Loucy (cell line): Measurements from ENCODE around the gene KCNMA1.

Experiments
- H2AFZ ChIP-seq: fragments of 200-600 bp; sonication (generic); 2 replicates; pipeline ENCODE4 v1.6.0; 2016; ENCODE audit warnings: antibody characterized with exemption, mild to moderate bottlenecking, low read length, moderate library complexity
- H3F3A ChIP-seq: fragments of 200-600 bp; 2 replicates; pipeline ENCODE4 v1.6.0; 2016; ENCODE audit warnings: antibody characterized with exemption, low read depth, mild to moderate bottlenecking
- H3K27me3 ChIP-seq: fragments of 200-600 bp; sonication (generic); 2 replicates; pipeline ENCODE4 v1.6.1; 2014; ENCODE audit warnings: low read length, mild to moderate bottlenecking; ENCODE audit not compliant: insufficient read depth, poor library complexity, severe bottlenecking
- H3K36me3 ChIP-seq: fragments of 200-600 bp; sonication (generic); 2 replicates; pipeline ENCODE4 v1.6.1; 2016; ENCODE audit warnings: low read length; ENCODE audit not compliant: insufficient read depth
- H3K4me1 ChIP-seq: fragments of 200-600 bp; sonication (generic); 2 replicates; pipeline ENCODE4 v1.5.1; 2014; ENCODE audit warnings: low read length, mild to moderate bottlenecking; ENCODE audit not compliant: insufficient read depth, poor library complexity, severe bottlenecking
- H3K4me2 ChIP-seq: fragments of 200-600 bp; sonication (generic); 2 replicates; pipeline ENCODE4 v1.6.0; 2014; ENCODE audit warnings: antibody characterized with exemption, low read length, low read depth, mild to moderate bottlenecking; ENCODE audit not compliant: poor library complexity, severe bottlenecking
- H3K4me3 ChIP-seq: fragments of 200-600 bp; sonication (generic); 2 replicates; pipeline ENCODE4 v1.5.1; 2014; ENCODE audit warnings: low read length, mild to moderate bottlenecking, mixed read lengths; ENCODE audit not compliant: poor library complexity, severe bottlenecking
- H3K79me2 ChIP-seq: fragments of 200-600 bp; sonication (generic); 2 replicates; pipeline ENCODE4 v1.6.1; 2014; ENCODE audit warnings: low read length; ENCODE audit not compliant: insufficient read depth
- H3K9ac ChIP-seq: fragments of 200-600 bp; sonication (generic); 2 replicates; pipeline ENCODE4 v1.6.0; 2014; ENCODE audit warnings: mild to moderate bottlenecking, low read depth, low read length, moderate library complexity; ENCODE audit not compliant: poor library complexity, severe bottlenecking
- H3K9me2 ChIP-seq: fragments of 200-600 bp; sonication (generic); replicated peaks from 2 replicates; pipeline ENCODE4 v1.6.1; 2016; ENCODE audit warnings: low read depth, low read length, mixed read lengths
- H3K9me3 ChIP-seq: fragments of 200-600 bp; sonication (generic); 2 replicates; pipeline ENCODE4 v1.6.1; 2014; ENCODE audit warnings: mild to moderate bottlenecking, antibody characterized with exemption, low read length, low read depth; ENCODE audit not compliant: insufficient read depth
- H4K20me1 ChIP-seq: fragments of 200-600 bp; sonication (generic); 2 replicates; pipeline ENCODE4 v1.6.0; 2014; ENCODE audit warnings: antibody characterized with exemption, low read length, mild to moderate bottlenecking; ENCODE audit not compliant: insufficient read depth, poor library complexity, severe bottlenecking
- EZH2phosphoT487 ChIP-seq: fragments of 200-600 bp; IDR thresholded peaks from 2 replicates; pipeline ENCODE4 v1.6.1; 2018; ENCODE audit warnings: antibody characterized with exemption, mild to moderate bottlenecking, moderate library complexity, borderline replicate concordance
- TF ChIP-seq, protein P1 (sequence below): fragments of 200-600 bp; sonication (generic); conservative IDR thresholded peaks from 2 replicates; pipeline ENCODE4 v1.5.1; 2014; ENCODE audit warnings: mild to moderate bottlenecking, antibody characterized with exemption, low read length

Gene KCNMA1

DNA sequence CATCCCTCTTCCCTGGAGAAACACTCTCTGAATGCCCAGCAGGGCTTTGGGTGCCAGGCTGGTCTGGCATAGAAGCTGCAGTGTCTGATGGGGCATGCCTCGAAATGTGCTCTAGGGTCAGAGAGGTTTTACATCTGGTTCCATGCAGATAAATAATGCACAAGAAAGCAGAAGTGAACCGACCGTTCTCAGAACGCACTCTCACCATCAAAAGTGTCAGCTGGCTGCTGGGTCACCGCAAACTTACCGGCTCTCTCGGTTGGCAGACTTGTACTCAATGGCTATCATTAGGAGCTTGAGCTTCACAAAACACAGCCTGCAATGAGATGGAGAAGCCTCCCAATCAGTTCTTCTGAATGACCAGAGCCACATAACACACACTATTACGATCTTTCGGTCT is 610.0 kb downstream of the KCNMA1 start:
- no peaks in the 10 kb centered on the region for H3K27me3 ChIP-seq
- no peaks in the 10 kb centered on the region for H3K79me2 ChIP-seq
- no peak overlapping the region for H3K9ac ChIP-seq
- H3K9me2 ChIP-seq: no peaks in the 10 kb centered on the region
- H3K36me3 ChIP-seq: no peaks in the 10 kb centered on the region
- H3K4me1 ChIP-seq: peaks cover 39% of the 10 kb centered on the region
- no peaks in the 10 kb centered on the region for H4K20me1 ChIP-seq
- H3K4me2 ChIP-seq: no peak overlapping the region
- H3F3A ChIP-seq: no peaks in the 10 kb centered on the region
- H3K4me3 ChIP-seq: no peak overlapping the region
- no peaks in the 10 kb centered on the region for H3K9me3 ChIP-seq
- no peak overlapping the region for H2AFZ ChIP-seq
- TF ChIP-seq EZH2phosphoT487: no peak
- TF ChIP-seq, protein P1, sequence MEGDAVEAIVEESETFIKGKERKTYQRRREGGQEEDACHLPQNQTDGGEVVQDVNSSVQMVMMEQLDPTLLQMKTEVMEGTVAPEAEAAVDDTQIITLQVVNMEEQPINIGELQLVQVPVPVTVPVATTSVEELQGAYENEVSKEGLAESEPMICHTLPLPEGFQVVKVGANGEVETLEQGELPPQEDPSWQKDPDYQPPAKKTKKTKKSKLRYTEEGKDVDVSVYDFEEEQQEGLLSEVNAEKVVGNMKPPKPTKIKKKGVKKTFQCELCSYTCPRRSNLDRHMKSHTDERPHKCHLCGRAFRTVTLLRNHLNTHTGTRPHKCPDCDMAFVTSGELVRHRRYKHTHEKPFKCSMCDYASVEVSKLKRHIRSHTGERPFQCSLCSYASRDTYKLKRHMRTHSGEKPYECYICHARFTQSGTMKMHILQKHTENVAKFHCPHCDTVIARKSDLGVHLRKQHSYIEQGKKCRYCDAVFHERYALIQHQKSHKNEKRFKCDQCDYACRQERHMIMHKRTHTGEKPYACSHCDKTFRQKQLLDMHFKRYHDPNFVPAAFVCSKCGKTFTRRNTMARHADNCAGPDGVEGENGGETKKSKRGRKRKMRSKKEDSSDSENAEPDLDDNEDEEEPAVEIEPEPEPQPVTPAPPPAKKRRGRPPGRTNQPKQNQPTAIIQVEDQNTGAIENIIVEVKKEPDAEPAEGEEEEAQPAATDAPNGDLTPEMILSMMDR: no peak

DNA sequence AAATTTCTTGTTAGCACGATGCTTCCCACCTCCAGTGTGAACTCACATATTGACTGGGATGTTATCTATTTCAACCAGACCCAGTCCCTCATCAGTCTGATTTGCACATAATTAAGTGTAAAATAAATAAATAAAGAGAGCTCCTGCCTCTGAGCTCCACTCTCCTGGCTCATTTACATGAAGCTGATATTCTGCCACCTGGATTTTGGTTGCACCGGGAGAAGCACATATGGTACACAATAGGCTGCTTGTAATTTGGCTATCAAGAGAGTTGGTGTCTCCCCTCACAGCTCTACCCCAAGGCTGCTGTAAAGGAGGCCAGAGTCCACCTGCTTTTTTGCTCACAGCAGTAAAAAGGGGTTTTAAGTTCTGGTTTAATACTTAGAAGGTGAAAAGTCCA is 610.5 kb downstream of the KCNMA1 start:
- no peaks in the 10 kb centered on the region for H3F3A ChIP-seq

DNA sequence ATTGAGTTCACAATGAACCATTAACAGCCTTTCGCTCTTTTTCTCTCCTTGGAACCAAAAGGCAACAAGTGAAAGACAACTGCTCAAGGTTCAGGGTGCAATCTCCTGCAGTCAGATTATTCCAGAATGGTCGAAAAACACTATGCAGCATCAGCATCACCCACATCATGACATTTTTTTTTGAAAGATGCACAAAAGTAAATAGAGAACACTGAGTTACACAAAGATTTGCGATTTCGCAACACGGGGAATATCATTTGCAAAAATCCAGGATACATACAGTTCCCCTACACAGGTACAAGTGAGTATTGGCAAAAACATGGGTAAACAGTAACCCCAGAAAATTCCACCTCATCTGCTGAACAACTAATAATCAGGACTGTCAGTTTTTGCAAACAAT is 611.5 kb downstream of the KCNMA1 start:
- H2AFZ ChIP-seq: no peak overlapping the region
- no peaks in the 10 kb centered on the region for H3F3A ChIP-seq
- no peaks in the 10 kb centered on the region for H3K9me3 ChIP-seq
- no peaks in the 10 kb centered on the region for H3K79me2 ChIP-seq
- H3K36me3 ChIP-seq: no peaks in the 10 kb centered on the region
- H3K9me2 ChIP-seq: no peaks in the 10 kb centered on the region
- no peak overlapping the region for H3K4me3 ChIP-seq
- H3K4me2 ChIP-seq: no peak overlapping the region
- H3K27me3 ChIP-seq: no peaks in the 10 kb centered on the region
- H3K4me1 ChIP-seq: peaks cover 24% of the 10 kb centered on the region
- no peak overlapping the region for H3K9ac ChIP-seq
- TF ChIP-seq, protein P1: no peak
- no peak for TF ChIP-seq EZH2phosphoT487
- no peaks in the 10 kb centered on the region for H4K20me1 ChIP-seq

More for the DNA sequence above, 610.5 kb downstream of the KCNMA1 start:
- Histone ChIP-seq H3K36me3 (no peaks in the 10 kb centered on the region), H2AFZ (no peak overlapping the region), H3K9me2 (no peaks in the 10 kb centered on the region), H3K4me3 (no peak overlapping the region), H3K9ac (no peak overlapping the region), H3K4me2 (no peak overlapping the region), H3K27me3 (no peaks in the 10 kb centered on the region), H3K4me1 (peaks cover 34% of the 10 kb centered on the region), H3K79me2 (no peaks in the 10 kb centered on the region), H4K20me1 (no peaks in the 10 kb centered on the region), H3K9me3 (no peaks in the 10 kb centered on the region)
- TF ChIP-seq, protein P1: no peak
- no peak for TF ChIP-seq EZH2phosphoT487
